GM23248 (cell line): Measurements from ENCODE around the gene POMGNT2.

Experiments
- EZH2 ChIP-seq: fragments of 200-600 bp; sonication (generic); IDR thresholded peaks from 2 replicates; pipeline ENCODE4 v1.6.1; 2018; ENCODE audit warnings: antibody characterized with exemption, mild to moderate bottlenecking; ENCODE audit not compliant: insufficient read depth, poor library complexity, severe bottlenecking
- EZH2phosphoT487 ChIP-seq: fragments of 200-600 bp; sonication (generic); IDR thresholded peaks from 2 replicates; pipeline ENCODE4 v1.6.1; 2018; ENCODE audit warnings: antibody characterized with exemption, moderate library complexity, mild to moderate bottlenecking, low read depth; ENCODE audit not compliant: insufficient read depth

DNA sequence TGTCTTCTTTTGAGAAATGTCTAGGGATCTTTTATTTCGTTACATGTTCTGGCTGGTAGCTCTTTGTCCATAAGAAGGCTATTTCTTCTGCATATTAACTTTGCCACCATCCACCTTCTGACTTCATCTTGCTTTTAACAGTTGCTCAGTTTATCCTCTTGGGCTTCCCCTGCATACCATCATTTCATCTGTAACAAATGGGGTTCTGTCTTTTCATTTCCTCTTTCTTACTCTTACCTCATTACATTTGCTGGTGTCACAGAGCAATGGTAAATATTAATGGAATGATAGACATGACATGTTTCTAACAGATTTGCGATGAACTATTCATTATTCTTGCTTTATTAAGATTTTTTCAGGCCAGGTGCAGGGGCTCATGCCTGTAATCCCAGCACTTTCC is 64.4 kb downstream of the POMGNT2 start:
- TF ChIP-seq EZH2: no peak
- TF ChIP-seq EZH2phosphoT487: no peak
